Measurements from ENCODE around the gene PLOD3.

- TF ChIP-seq POLR2A (IDR thresholded peaks at IDR 0.05) (no peak), CTCF (IDR thresholded peaks at IDR 0.05) (no peak), EP300 (IDR thresholded peaks at IDR 0.05) (no peak), POLR2AphosphoS5 (IDR thresholded peaks at IDR 0.05) (no peak)
These were observed 31.2 kb downstream of the PLOD3 start for GRCh38 chr7:101186194-101186593.
